Stimulated activated CD8-positive, alpha-beta memory T cell treated with anti-CD3 and anti-CD28 coated beads, Interleukin-2, amount 100 ng/mL, for 1 hour (primary cell): ENCODE data around the gene EMSY.
"Not testable (repeated sequence)": the region's sequence is repeated elsewhere in the genome, so short reads cannot be mapped to it uniquely, and the experiment has no call there.

Experiments used
- DNase-seq, 2 donors: peaks; one replicate each; pipeline ENCODE4 v3.0.0-alpha.2; 2020; ENCODE audit warnings: low read depth in 2 of 2

Gene EMSY

GRCh38 chr11:76444384-76445120 is at the start of gene EMSY:
Gene EMSY, plus strand, starts transcription at chr11:76445018. Its CDS starts 1,921 bp downstream, at chr11:76446939.
- DNase-seq: peak; percentile 77 to 82

GRCh38 chr11:76395296-76395695 is 49.5 kb upstream of the EMSY start:
- DNase-seq: no peak

DNA sequence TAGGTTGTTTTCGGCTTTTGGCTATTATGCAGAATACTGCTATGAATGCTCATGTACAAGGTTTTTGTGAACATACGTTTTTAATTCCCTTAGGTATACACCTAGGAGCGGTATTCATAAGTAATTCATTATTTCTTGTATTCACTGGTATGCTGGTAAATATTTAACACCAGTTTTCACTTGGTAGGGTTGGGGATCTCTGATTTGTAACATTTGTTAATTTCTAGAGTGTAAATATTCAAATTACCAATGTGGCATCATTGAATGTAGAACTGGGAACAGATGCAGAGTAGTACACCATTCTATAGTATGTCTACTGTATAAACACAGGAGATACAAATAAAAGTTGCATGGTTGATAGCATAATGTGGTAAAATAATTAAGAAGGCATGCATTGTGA is 47.4 kb upstream of the EMSY start:
- DNase-seq: no peak

DNA sequence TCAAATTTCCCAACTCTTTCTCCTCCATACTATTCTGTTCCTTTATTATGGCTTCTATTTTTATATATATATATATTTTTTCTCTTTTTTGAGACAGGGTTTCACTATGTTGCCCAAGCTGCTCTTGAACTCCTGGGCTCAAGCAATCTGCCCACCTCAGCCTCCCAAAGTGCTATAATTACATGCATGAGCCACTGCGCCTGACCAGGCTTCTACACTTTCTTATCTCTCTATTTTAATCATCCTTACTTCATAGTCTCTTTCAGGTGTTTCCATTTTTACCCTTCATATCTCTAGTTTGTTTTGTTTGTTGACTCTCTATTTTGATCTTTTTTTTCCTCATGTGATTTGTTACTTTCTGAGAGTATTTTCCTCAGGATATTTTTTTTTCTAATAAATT is 43.9 kb upstream of the EMSY start:
- no peak for DNase-seq

DNA sequence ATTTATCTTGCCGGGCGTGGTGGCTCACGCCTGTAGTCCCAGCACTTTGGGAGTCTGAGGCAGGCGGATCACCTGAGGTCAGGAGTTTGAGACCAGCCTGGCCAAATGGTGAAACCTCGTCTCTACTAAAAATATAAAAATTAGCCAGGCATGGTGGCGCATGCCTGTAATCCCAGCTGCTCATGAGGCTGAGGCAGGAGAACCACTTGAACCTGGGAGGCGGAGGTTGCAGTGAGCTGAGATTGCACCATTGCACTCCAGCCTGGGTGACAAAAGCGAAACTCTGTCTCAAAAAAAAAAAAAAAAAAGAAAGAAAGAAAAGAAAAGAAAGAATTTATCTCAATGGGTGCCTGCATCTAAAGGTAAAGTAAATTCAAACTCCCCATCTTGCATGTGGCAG is 43.3 kb upstream of the EMSY start:
- not testable (repeated sequence) for DNase-seq

DNA sequence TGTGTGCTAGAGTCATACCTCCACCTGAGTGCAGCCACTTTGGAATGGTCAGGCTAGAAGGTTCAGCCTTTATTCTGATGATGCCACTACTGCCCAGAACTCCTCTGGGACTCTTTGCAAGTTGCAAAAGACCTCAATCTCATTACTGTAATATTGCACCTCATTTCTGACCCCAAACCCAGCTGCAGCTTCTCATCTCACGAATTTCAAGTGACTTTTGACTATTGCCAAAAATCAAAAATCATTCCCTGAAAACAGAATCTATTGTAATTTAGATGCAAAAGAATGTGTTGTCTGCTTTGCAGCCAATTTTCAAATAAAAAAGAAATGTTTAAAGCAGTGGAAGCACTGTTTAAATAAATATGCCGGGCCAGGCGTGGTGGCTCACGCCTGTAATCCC is 38.5 kb upstream of the EMSY start:
- DNase-seq: no peak

DNA sequence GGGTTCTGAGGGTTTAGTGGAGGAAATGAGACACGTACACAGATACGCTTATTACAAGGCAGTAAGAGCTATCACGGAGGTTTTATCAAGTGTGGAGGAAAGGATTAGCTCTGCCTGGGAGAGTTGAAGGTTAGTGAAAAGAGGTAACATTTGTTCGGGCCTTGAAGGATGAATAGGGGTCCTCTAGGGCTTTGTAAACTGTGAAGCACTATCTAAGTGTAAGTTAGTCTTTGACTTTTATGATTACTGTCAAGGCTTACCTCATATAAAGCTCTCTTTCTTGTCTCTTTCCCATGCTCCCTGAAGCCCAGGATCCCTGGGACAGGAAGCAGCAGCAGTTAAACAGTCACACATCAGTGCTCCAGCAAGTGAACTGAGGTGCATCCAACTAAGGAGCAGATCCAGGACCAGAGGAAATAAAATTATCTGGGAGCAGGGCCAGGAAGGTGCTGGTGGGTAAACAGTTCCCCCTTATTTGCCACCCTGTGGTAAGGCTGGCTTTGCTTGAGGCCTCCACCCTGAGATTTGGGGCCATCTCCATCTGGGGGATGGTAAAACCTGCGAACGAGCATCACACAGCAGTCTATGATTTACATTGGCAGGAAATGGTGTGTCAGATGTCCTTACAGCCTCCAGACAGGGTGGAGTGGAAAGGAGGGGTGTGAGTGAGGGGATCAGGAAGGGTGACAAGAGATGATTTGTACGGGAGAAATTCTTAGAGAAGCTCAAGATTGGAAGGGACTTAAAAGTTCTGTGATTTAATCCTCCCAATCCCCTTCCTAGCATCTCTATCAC is 36.5 kb upstream of the EMSY start:
- DNase-seq: no peak

DNA sequence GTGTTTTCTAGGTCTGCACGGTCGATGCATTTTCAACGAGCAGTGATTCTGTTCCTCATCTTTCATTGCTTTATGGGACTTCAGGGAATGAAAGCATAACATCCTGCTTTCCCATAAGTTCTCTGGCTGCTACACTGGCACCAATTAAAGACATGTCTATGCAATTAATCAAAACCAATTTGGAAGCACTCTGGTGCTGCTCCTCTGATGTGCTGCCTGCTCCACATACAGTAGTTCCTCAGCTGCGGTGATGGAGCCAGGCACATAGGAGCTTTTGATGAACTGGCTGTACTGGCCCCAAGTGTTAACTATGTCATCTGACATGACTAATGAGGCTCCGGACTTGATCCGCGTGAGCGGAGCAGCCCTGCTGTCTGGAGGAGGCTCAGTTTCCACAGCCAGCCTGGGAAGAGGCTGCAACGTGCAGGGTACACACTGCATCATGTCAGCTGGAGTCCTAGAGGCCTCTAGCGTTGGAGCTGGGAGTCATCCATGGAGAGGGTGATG is 33.9 kb upstream of the EMSY start:
- DNase-seq: no peak

DNA sequence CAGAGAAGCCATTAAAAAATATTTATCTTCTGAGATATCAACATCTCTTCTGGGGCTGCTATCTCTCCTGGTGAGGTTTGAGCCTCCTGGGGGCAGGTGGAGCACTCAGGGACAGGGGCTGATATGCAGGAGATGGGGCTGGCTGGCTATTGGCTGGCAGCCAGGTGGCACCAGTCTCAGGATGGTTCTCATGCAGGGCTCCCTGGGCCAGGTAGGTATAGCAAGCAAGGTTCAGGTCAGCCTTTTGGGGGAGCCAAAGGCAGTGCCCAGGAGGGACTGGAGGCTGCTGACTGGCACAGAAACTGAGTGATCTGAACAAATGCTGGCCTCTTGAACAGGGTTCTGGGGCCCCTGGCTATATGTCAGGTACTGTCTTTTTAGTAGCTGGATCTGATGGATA is 29.7 kb upstream of the EMSY start:
- no peak for DNase-seq

- DNase-seq: peak in 1 of 2 donors; percentile 1
These were observed 24.9 kb upstream of the EMSY start for GRCh38 chr11:76419896-76420295.

GRCh38 chr11:76424379-76424778 is 20.4 kb upstream of the EMSY start:
- DNase-seq: no peak

DNA sequence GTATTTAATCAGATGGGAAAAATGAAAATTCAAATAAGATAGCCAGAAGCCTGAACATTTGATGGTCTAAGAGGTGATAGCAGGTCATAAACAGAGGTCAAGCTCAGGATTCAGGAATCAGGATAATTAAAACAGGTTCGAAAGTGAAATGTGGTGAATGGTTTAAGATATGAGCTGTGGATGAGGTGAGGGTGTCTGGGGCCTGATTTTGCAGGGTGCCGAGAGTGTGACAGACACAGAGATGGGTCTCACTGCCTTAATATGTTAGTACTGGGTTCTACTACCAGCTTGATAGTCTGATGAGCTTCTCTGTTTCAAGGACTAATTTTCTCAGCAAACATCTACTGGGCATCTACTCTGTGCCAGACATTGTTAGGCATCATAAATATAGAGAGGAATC is 19.9 kb upstream of the EMSY start:
- DNase-seq: no peak

DNA sequence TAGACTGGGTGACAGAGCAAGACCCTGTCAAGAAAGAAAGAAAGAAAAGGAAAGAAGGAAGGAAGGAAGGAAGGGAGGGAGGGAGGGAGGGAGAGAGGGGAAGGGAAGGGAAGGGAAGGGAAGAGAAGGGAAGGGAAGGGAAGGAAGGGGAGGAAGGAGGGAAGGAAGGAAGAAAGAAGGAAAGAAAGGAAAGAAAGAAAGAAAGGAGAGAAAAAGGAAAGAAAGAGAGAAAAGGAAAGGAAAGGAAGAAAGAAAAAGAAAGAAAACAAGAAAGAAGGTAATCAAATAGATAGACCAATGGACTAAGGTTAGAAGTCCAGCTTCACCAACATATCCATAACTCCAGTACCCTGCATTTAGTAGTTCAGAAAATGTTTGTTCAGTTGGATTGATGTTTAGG is 18.2 kb upstream of the EMSY start:
- no peak for DNase-seq

- no peak for DNase-seq
These were observed 8.8 kb upstream of the EMSY start for GRCh38 chr11:76436020-76436419.

DNA sequence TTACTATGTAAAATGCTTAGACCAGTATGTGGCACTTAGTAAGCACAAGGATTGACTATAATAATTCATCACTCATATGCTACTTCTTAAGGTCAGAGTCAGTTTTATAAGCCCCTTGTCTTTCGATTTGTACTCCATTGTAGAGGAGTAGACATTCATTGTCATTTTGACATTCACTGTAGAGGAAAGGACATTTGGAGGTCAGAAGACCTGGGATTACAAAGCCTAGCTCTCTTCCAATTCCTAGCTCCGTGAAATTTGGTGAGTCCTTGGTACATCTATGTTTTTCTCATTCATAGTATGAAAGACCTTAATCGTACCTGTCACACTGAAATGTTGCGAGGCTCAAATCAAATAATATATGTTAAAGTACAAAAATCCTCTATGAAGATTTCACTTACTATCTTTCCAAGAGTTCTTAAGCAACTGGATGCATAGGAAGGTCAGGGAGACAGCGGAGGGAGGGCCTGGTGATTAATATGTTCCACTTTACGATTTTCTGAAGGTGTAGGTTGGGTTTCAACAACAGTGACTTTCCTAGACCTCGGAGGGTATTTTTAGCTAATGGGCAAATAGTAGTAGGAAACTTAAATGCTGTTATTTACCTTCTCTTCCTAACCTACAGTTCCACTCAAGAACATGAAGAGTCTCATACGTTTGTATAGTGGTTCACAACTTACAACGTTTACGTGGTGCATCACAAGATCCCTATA is 1.4 kb upstream of the EMSY start:
- DNase-seq: no peak

- no peak for DNase-seq
These were observed 794 bp upstream of the EMSY start for GRCh38 chr11:76444065-76444383.

DNA sequence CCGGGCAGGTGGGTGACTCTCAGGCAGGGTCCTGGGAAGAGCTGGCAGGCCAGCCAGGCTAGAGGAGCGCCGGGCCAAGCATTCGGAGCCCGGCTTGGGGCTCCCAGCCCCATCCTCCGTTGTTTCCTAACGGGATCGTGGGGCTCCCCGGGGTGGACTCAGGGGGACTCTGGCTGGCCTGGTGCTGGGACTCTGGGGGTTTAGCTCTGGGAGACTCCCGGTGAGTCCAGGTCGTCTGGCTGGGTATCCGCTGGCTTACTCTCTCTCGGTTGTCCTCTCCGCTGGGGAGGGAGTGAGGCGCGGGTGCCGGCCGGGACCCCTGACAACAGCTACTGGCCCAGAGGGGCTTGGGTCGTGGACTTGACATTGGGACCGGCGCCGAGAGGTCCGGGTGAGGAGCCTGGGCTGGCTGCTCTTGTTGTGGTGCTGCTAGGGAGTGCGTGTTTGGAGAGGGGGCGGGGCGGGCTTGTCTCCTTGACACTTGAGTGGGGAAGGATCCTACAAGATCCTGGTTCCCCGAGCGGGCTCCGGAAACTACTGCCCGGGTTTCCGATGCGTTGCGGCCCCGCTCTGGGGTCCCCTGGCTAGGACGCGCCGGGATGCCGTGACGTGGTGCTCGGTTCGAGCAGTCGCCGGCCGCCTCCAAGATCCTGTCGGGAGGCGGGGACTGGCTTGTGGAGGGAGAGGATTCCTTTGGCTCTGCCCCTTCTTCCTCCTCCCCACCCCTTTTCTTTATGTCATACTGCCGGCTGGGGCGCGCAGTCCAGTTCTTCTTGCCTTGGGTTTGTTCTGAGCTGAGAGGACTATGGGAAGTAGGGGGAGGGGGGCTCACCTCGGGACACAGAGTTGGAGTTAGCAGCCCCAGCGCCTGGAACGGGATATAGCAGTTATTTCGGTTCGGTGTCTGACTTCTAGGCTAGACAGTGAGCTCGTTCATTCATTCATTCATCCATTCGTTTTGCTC is 585 bp downstream of the EMSY start:
- DNase-seq: peak; percentile 2 to 21

- no peak for DNase-seq
These were observed 3.7 kb downstream of the EMSY start for GRCh38 chr11:76448506-76448905.

DNA sequence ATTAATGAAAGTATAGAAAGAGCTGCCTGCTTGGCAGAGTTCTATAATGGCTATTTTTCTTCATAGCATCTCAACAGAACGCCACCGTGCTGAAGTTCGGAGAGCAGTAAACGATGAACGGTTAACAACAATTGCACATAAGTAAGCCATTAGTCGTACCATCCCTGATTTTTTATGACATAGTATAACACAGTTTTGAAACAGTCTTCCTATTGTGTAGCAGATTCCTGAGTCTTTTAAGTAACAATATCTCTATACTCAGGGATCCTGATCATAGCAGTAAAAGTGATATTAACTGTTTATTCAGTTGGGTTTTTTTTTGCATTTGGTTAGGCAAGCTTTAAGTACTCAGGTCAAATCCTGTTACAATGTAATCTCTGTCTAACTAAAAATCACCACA is 8.4 kb downstream of the EMSY start:
- DNase-seq: no peak

- no peak for DNase-seq
These were observed 10.5 kb downstream of the EMSY start for GRCh38 chr11:76455331-76455730.

GRCh38 chr11:76455931-76456330 is 11.1 kb downstream of the EMSY start:
- DNase-seq: no peak
